GM19351 (cell line): ENCODE data around the gene FBN1.
A peak's percentile ranks its signal among the peaks of the same experiment; 100 is the strongest.

Experiments
- ATAC-seq: cut with Tn5 transposase; IDR thresholded peaks from one replicate; pipeline ENCODE4 v1.9.1; 2021; ENCODE audit warnings: mild to moderate bottlenecking, moderate library complexity; ENCODE audit not compliant: unreplicated experiment

FBN1 gene

GRCh38 chr15:48556159-48556897, 89.2 kb downstream of the FBN1 start:
- no peak for ATAC-seq

GRCh38 chr15:48555241-48555881, 90.1 kb downstream of the FBN1 start:
- ATAC-seq = no peak

- ATAC-seq = no peak
Measured at GRCh38 chr15:48554112-48554511, 91.4 kb downstream of the FBN1 start.

DNA sequence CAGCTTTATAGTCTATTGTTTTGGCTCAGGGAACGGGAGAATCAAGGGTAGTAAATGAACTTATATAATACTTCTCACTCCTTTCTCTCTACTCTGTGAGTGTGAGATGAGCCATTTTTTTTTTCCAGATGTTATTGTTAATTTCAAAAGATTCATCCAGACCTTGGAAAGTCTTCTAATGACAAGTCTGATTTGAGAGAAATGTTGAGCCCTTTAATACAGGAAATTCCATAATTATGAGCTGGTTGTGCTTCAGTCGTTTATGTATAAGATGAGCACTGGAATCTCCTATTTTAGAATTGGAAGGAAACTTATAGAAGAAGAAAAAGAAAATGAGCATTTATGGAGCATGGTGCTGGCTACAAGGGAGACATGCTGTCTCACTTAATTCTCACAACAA, 92.0 kb downstream of the FBN1 start:
- no peak for ATAC-seq

- ATAC-seq = no peak
Measured at GRCh38 chr15:48550822-48551525, 94.5 kb downstream of the FBN1 start.

- no peak for ATAC-seq
Measured at GRCh38 chr15:48548455-48548854, 97.1 kb downstream of the FBN1 start.

GRCh38 chr15:48547286-48547685, 98.2 kb downstream of the FBN1 start:
- ATAC-seq = no peak

DNA sequence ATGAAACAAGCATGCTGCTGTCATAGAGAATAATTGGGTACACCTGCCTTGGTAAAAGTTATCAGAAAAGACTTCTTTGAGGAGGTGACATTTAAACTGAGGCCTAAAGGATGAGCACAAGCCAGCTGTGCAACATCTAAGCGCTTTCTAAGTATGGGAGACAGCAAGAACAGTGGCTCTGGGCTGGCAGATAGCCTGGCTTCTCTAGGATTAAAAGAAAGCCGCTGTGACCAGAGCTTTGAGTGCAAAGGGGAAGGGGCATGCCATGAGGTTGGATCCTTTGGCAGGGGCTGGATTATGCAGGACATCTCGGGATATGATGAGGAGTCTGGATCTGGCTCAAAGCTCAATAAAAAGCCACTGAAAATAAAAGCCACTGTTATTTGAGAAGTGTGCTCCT, 99.2 kb downstream of the FBN1 start:
- ATAC-seq = no peak

GRCh38 chr15:48544778-48545177, 100.7 kb downstream of the FBN1 start:
- no peak for ATAC-seq

GRCh38 chr15:48541341-48542278, 103.9 kb downstream of the FBN1 start:
- ATAC-seq = peak; percentile 89

GRCh38 chr15:48540756-48541155, 104.8 kb downstream of the FBN1 start:
- no peak for ATAC-seq

DNA sequence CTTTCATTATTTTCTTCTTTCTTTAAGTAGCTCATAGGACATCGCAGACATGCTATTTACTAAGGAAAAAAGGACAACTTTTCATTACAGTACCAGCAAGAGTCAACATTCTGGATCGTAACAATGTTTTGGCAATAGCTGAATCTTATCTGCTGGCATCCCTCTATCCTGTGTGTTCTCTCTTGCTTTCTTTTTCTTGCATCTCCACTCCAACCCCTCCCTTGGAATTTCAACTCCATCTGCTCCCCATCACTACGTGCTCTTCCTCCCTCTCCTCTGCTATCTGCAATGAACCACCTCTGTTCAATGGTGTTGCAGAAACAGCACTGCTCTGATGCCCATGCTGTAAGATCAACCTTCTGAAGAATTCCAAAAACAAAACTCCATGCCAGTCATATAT, 106.6 kb downstream of the FBN1 start:
- ATAC-seq = no peak

GRCh38 chr15:48537271-48538113, 108.0 kb downstream of the FBN1 start:
- no peak for ATAC-seq

DNA sequence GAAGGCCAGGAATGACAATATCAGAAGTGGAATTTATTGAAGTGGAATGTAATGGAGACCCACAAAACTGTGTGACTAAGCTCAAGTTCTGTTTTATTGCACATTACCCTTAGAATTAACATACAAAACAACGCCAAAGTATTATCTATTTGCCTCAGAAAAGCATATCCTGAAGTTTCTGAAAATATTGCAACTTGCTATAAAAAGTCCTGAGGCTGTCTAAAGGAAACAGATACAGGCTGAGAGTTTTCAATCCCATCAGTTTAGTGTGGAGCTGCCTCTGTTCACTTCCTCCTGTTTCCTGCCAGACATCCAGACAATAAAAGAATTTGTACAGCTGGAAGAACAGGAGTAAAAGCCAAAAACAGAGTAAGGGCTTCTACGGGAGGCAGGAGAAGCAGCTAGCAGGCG, 108.8 kb downstream of the FBN1 start:
- no peak for ATAC-seq

DNA sequence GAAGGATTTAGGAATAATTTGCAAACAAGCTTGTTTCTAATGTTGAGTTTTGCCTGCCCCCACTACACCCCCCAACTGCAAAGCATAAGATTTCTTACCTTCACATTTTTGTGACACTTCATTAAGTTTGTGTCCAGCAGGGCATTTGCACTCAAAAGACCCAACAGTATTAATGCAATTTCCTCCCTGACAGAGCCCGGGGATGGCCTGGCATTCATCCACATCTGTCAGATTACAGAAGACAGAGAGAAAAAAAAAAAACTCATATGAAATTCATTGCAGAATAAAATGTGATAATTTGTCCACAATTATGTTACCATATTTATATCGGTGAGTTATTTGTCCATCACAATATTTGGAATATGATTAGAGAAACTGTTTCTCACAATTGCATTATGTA, 111.5 kb downstream of the FBN1 start:
- ATAC-seq = no peak

- no peak for ATAC-seq
Measured at GRCh38 chr15:48532946-48533345, 112.6 kb downstream of the FBN1 start.

- ATAC-seq = no peak
Measured at GRCh38 chr15:48530528-48530927, 115.0 kb downstream of the FBN1 start.

GRCh38 chr15:48528921-48529320, 116.6 kb downstream of the FBN1 start:
- no peak for ATAC-seq

DNA sequence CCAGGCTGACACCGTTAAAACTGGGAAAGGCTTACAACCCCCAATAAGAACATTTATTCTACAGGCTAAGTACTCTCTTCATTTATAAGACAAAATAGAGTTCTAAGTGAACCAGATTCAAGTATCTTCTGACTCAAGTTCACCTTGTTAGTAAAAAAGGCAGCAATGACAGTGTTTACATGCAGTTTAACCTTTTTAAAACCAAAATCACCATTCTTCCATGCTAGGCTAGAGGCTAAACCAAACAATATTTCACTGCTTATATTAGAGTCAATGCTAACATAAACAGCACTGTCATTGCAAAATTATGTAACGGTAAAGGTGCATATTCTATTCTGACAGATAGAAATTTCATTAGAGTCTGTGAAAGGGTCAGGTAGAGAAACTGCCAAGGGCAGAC, 118.0 kb downstream of the FBN1 start:
- ATAC-seq = no peak

GRCh38 chr15:48522911-48523310, 122.6 kb downstream of the FBN1 start:
- no peak for ATAC-seq
